D721Med (cell line): Measurements from ENCODE around the gene HOXD12.

Experiments used
- DNase-seq: peaks from one replicate; pipeline ENCODE4 v3.0.0; 2011; ENCODE audit warnings: low spot score; ENCODE audit not compliant: insufficient read length
- FAIRE-seq: peaks from 2 replicates; lab custom pipeline; 2011; peaks lifted over from hg19 to GRCh38; lab: Jason Lieb, UNC
- CTCF ChIP-seq: IDR thresholded peaks from 2 replicates; pipeline ENCODE4 v1.5.1; 2012; ENCODE audit warnings: mild to moderate bottlenecking, control low read depth; ENCODE audit not compliant: insufficient read depth; ENCODE audit errors: missing control alignments

HOXD12 gene

GRCh38 chr2:176099728-176100546 is at the start of gene HOXD12:
Gene HOXD12, plus strand, starts transcription at chr2:176099795. Its CDS starts 7 bp downstream, at chr2:176099802.
- DNase-seq: no peak
- FAIRE-seq: no peak
- no peak for TF ChIP-seq CTCF

GRCh38 chr2:176056406-176056805 is 43.2 kb upstream of the HOXD12 start:
- DNase-seq (no peak), FAIRE-seq (no peak)
- no peak for TF ChIP-seq CTCF

- TF ChIP-seq CTCF: no peak
- no peak for DNase-seq
- no peak for FAIRE-seq
Observed at GRCh38 chr2:176063958-176064357, 35.6 kb upstream of the HOXD12 start.

- FAIRE-seq (no peak), DNase-seq (no peak)
- TF ChIP-seq CTCF: no peak
Observed at GRCh38 chr2:176066645-176067588, 32.7 kb upstream of the HOXD12 start.

GRCh38 chr2:176067589-176068418 is 31.8 kb upstream of the HOXD12 start:
- FAIRE-seq (no peak), DNase-seq (no peak)
- no peak for TF ChIP-seq CTCF

GRCh38 chr2:176068419-176068832 is 31.2 kb upstream of the HOXD12 start:
- DNase-seq (no peak), FAIRE-seq (no peak)
- no peak for TF ChIP-seq CTCF
